ENCODE measurements around the gene HNRNPA2B1.

DNA sequence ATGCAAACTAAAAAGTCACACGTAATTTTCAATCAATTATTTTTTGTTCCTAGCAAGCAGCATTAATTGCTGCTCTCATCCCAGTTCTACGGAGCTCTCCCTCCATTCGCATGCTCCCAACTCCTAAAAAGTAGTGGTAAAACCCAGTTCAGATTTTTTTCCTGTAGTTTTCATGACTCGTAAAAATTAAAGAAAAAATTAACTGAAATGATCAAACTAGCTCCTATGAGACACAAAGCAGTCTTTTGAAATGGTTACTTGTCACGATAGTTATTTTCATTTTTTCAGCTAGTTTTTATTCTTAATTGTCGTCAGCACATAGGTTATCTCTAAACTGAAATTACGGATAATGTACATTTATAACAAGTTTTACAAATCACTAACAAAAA lies 1.8 kb downstream of the HNRNPA2B1 start:
- TF ChIP-seq, protein P1, sequence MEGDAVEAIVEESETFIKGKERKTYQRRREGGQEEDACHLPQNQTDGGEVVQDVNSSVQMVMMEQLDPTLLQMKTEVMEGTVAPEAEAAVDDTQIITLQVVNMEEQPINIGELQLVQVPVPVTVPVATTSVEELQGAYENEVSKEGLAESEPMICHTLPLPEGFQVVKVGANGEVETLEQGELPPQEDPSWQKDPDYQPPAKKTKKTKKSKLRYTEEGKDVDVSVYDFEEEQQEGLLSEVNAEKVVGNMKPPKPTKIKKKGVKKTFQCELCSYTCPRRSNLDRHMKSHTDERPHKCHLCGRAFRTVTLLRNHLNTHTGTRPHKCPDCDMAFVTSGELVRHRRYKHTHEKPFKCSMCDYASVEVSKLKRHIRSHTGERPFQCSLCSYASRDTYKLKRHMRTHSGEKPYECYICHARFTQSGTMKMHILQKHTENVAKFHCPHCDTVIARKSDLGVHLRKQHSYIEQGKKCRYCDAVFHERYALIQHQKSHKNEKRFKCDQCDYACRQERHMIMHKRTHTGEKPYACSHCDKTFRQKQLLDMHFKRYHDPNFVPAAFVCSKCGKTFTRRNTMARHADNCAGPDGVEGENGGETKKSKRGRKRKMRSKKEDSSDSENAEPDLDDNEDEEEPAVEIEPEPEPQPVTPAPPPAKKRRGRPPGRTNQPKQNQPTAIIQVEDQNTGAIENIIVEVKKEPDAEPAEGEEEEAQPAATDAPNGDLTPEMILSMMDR (IDR thresholded peaks at IDR 0.05), result no peak
- TF ChIP-seq POLR2A (IDR thresholded peaks at IDR 0.05), result no peak

All from esophagus squamous epithelium (tissue), 4 donors.